Stimulated activated CD4-positive, alpha-beta T cell treated with anti-CD3 and anti-CD28 coated beads, Interleukin-1b, Interleukin-23, amount 100 ng/mL, for 48 hours (primary cell): Measurements from ENCODE around the gene IGF1.
"Not testable (repeated sequence)": the region's sequence is repeated elsewhere in the genome, so short reads cannot be mapped to it uniquely, and the experiment has no call there.

Source experiments
- DNase-seq: peaks from one replicate; pipeline ENCODE4 v3.0.0-alpha.2; 2020

The IGF1 gene

GRCh38 chr12:102459314-102459713 is 21.0 kb downstream of the IGF1 start:
- DNase-seq, result no peak

DNA sequence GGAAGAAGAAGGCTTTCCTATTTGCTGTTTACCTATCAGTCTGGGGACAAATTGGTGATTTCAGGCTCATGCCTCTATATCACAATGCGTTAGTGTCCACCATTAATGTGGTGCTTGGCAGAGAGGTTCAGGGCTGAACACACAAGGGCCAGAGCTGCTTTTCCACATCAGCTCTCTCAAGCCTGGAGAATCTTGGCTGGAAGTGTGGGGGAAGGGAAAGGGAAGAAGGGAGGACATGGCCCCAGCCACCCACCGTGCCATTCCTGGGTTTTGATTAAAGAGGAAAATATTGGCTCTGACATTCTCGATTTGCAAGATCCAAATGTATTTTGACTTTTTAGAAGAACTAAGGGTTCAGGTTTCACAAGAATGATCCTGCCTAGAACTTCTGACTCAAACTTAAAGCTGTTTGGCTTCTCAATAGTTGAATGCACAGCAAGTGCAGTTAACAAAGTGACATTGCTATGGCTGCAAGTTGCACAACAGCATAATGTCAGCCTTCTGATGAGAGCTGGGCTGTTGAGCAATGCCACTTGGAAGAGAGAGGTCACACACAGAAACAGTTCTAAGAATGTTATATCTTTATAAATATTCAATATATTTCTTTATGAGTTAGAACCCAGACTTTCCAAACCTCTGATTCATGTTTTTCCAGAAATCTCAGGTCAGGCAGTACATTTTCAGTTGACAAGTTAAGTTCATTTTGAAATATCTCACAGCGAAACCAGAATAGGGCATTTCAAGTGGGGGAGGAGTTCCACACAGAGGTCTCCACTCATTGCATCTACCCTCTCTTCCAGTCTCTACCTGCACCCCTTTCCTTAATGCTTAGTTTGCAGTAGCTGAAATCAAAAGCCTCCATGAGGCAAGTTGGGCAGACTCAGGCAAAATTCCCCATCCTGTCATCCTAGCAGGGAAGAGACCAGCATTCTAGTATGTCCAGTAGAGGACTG is 25.3 kb downstream of the IGF1 start:
- DNase-seq, result no peak

DNA sequence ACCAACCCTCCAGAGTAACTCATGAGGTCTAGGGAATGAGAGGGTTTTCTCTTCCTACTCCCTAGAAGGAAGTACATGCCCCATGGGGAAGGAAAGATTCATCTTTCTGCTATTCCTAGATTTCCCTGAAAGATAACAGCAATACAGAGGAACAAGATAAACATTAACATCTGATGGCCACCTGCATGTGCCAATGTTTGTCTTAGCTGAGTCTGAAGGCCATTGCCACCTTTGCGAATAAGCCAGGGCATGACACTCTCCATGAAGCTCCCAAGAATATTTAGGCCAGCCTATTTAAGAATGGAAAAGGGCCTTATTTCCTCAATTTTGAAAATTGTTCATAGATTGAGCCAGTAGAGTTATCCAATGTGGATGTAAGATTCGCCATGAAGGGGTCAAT is 26.0 kb downstream of the IGF1 start:
- DNase-seq, result no peak

GRCh38 chr12:102452605-102453004 is 27.8 kb downstream of the IGF1 start:
- no peak for DNase-seq

- DNase-seq, result not testable (repeated sequence)
Observed at GRCh38 chr12:102449018-102449417, 31.3 kb downstream of the IGF1 start.

DNA sequence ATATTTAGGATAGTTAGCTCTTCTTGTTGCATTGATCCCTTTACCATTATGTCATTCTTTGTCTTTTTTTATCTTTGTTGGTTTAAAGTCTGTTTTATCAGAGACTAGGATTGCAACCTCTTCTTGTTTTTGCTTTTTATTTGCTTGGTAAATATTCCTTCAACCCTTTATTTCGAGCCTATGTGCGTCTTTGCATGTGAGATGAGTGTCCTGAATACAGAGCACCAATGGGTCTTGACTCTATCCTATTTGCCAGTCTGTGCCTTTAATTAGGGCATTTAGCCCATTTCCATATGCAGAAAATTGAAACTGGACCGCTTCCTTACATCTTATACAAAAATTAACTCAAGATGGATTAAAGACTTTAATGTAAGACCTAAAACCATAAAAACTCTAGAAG is 32.9 kb downstream of the IGF1 start:
- DNase-seq, result not testable (repeated sequence)

DNA sequence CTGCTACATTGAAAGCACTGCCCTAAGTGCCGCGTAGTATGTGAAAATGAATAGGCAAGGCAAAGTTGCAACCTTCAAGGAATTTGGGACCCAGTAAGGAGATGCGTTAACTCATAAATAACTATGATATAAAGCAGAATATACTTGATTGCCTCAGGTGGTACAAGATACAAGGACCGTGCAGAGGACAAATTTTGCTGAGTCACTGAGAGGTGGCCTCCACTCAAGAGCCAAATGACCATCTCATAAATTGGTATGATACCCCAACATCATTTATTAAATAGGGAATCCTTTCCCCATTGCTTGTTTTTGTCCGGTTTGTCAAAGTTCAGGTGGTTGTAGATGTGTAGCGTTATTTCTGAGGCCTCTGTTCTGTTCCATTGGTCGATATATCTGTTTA is 35.7 kb downstream of the IGF1 start:
- no peak for DNase-seq

DNA sequence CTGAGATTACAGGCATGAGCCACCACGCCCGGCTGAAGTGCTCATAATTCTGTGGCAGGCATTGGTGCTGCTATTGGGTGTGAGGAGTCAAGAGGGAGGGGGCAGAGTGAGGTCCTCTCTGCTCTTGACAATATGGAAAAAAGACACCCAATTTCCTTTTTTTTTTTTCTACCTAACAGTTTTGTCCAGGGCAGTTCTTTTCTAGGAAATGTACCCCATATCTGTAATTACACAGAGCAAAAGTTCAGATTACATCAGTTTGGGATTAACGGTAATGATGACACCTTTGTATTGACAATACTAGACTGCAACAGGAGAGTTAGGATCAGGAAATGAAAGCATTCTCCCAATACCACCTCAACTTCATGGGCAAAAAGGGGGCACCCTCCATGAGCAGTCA is 36.3 kb downstream of the IGF1 start:
- no peak for DNase-seq

DNA sequence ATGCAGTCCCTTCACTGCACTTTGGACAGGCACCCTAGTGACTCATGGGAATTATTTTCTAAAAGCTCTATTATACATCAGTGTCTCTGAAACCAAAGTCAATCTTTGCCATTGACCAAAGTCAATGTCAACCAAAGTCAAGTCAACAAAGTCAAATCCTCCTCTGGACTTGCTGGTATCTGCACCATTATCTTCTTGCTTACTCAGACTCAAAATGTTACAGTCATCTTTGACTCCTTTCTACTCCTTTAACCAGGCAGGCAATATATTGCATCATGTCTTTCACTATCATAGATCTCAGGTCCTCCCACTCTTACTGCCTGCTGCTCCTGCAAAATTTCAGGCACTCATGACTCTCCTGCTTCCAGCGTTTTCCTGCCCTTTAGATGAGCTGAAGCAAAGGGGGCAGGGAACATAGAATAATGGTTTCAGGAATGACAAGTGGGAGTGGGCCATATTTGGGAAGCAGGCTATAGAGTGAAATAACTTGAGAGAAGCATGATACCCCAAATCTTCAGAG is 39.2 kb downstream of the IGF1 start:
- DNase-seq, result no peak

GRCh38 chr12:102439426-102440405 is 40.6 kb downstream of the IGF1 start:
- DNase-seq, result no peak

DNA sequence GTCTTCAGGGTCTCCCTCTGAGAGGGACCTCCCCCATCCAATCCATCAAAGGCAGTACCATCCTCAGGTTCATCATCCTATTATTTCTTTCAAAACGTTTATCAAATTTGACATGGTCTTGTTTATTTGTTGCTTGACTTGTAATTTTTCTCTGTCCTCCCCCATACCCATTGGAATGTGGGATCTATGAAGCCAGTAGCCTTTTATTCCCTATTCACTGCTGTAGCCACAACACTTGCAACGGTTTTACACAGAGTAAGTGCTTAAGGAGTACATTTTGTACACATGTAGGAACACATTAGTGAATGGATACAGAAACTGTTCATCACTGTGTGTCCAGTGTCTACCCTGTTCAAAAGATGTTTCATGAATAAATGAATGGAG is 41.5 kb downstream of the IGF1 start:
- DNase-seq, result no peak

- DNase-seq, result no peak
Observed at GRCh38 chr12:102438047-102438826, 42.1 kb downstream of the IGF1 start.

DNA sequence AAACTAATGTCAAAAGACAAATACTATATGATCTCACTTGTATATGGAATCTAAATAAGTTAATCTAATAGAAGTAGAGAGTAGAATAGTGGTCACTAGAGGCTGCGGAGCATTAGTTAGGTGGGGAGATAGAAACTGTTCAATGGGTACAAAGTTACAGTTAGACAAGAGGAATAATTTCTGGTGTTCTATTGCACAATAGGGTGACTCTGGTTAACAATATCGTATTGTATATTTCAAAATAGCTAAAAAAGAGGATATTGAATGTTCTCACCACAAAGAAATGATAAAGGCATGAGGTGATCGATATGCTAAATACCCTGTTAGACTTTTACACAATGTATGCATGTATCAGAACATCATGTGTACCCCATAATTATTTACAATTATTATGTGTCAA is 42.9 kb downstream of the IGF1 start:
- no peak for DNase-seq

DNA sequence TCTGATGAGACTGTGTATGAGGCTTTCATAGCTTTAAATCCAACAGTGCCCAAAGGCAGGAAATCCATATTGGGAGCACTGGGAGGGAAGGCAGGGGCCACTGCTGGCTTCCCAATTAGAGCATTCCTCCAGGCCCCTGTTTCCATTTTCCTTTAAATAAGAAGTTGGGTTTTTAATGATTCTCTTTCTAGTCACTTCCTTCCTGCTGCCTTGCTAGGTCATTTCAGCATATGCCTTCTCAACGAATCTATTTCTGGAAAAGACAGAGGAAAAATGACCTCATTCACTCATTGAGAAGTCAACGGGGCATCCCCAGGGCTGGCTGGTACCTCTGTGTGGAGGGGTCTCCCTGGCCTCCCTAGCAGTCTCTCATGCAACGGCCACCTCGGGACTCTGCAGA is 43.5 kb downstream of the IGF1 start:
- DNase-seq, result no peak

GRCh38 chr12:102435827-102436436 is 44.4 kb downstream of the IGF1 start:
- no peak for DNase-seq

- DNase-seq, result no peak
Observed at GRCh38 chr12:102433304-102433703, 47.1 kb downstream of the IGF1 start.

- no peak for DNase-seq
Observed at GRCh38 chr12:102430661-102431060, 49.7 kb downstream of the IGF1 start.

- no peak for DNase-seq
Observed at GRCh38 chr12:102429211-102430154, 50.9 kb downstream of the IGF1 start.

DNA sequence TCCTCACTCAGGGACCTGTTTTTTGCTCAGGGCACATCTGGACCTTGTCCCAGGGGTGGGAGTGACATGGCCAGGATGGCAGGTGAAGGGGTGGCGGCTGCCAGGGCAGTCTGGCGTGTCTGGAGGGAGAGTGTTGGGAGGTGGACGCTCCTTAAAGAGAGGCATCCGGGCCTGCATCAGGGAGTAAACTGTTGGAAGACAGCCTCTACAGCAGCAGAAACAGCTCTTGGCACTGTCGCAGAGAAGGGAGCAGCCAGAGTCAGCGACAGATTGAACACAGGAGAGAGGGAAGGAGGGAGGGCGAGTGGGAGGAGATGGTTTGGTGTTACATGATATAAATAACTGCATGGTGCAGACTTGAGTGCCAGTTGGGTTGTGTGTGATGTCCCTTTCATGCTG is 52.8 kb downstream of the IGF1 start:
- no peak for DNase-seq

- no peak for DNase-seq
Observed at GRCh38 chr12:102426599-102427542, 53.5 kb downstream of the IGF1 start.
